Adipose tissue (tissue), 3 donors: ENCODE data around the gene SMYD2. TPM values are rescaled to one million over a fixed set of nuclear protein-coding genes. Genes with fewer than 3 reads are reported as not detected.

Source experiments
- H3K27ac ChIP-seq: one replicate; pipeline ENCODE4 v1.5.1; 2013; ENCODE audit warnings: low read depth, low read length
- WGBS, 3 donors: extraction: QIAGEN DNeasy Blood & Tissue Kit; methylation state at CpG; one replicate each; pipeline ENCODE4 v1.1.7; 2013; 5-methylcytosine and 5-hydroxymethylcytosine counted together
- polyA plus RNA-seq, 3 donors: library from polyadenylated mRNA; stranded (reverse); fragments of 200-250 nt; gene quantifications; one replicate each; pipeline ENCODE4 v1.2.3, GENCODE V29; 2013
- donor health status: healthy with polysubstance abuse.
- donor health status: Bipolar disorder and iron deficiency.
- donor health status: healthy.

The SMYD2 gene
- polyA plus RNA-seq, 3 donors = 14.9 to 23.1 (median 15.6) TPM

GRCh38 chr1:214292322-214292721, 11.4 kb downstream of the SMYD2 start:
- H3K27ac ChIP-seq = no peak overlapping the region
- WGBS, 3 donors = 60 to 91% (median 68%) methylated on average over 3 of the region's 3 CpGs

- 69 to 80% (median 72%) methylated on average over 4 of the region's 4 CpGs for WGBS, 3 donors
- H3K27ac ChIP-seq = no peak overlapping the region
These were observed 15.0 kb downstream of the SMYD2 start for GRCh38 chr1:214295934-214296333.

GRCh38 chr1:214296860-214297745, 16.1 kb downstream of the SMYD2 start:
- WGBS, 3 donors = 76 to 85% (median 79%) methylated on average over 9 of the region's 9 CpGs
- no peak overlapping the region for H3K27ac ChIP-seq

GRCh38 chr1:214300149-214300780, 19.3 kb downstream of the SMYD2 start:
- no peak overlapping the region for H3K27ac ChIP-seq
- 94 to 95% (median 94%) methylated on average over 9 of the region's 9 CpGs for WGBS, 3 donors

- no peak overlapping the region for H3K27ac ChIP-seq
These were observed 20.6 kb downstream of the SMYD2 start for GRCh38 chr1:214301526-214301925.

GRCh38 chr1:214303141-214303930, 22.4 kb downstream of the SMYD2 start:
- 49 to 75% (median 49%) methylated on average over 25 of the region's 25 CpGs for WGBS, 3 donors
- H3K27ac ChIP-seq = no peak overlapping the region

GRCh38 chr1:214305164-214305751, 24.3 kb downstream of the SMYD2 start:
- no peak overlapping the region for H3K27ac ChIP-seq
- WGBS, 3 donors = 86 to 94% (median 93%) methylated on average over 9 of the region's 9 CpGs

GRCh38 chr1:214306269-214306668, 25.3 kb downstream of the SMYD2 start:
- WGBS, 3 donors = 90 to 98% (median 93%) methylated on average over 6 of the region's 6 CpGs

GRCh38 chr1:214310010-214310409, 29.1 kb downstream of the SMYD2 start:
- H3K27ac ChIP-seq = no peak overlapping the region
- 44 to 71% (median 44%) methylated on average over 3 of the region's 3 CpGs for WGBS, 3 donors

More at GRCh38 chr1:214306269-214306668, 25.3 kb downstream of the SMYD2 start:
- H3K27ac ChIP-seq = no peak overlapping the region

GRCh38 chr1:214310777-214311690, 30.1 kb downstream of the SMYD2 start:
- WGBS, 3 donors = 75 to 89% (median 78%) methylated on average over 11 of the region's 11 CpGs
- no peak overlapping the region for H3K27ac ChIP-seq

- WGBS, 3 donors = 91 to 93% (median 92%) methylated on average over 9 to 10 of the region's 10 CpGs
- no peak overlapping the region for H3K27ac ChIP-seq
These were observed 31.6 kb downstream of the SMYD2 start for GRCh38 chr1:214312530-214313051.

- H3K27ac ChIP-seq = no peak overlapping the region
- 87 to 91% (median 89%) methylated on average over 5 of the region's 5 CpGs for WGBS, 3 donors
These were observed 33.4 kb downstream of the SMYD2 start for GRCh38 chr1:214314178-214314843.

- H3K27ac ChIP-seq = no peak overlapping the region
- 83 to 98% (median 93%) methylated on average over 5 of the region's 5 CpGs for WGBS, 3 donors
These were observed 35.6 kb downstream of the SMYD2 start for GRCh38 chr1:214316593-214316992.

GRCh38 chr1:214317300-214317699, 36.3 kb downstream of the SMYD2 start:
- WGBS, 3 donors = 78 to 87% (median 84%) methylated on average over 4 of the region's 4 CpGs
- no peak overlapping the region for H3K27ac ChIP-seq

GRCh38 chr1:214317734-214318133, 36.8 kb downstream of the SMYD2 start:
- WGBS, 3 donors = 80 to 90% (median 82%) methylated on average over 5 of the region's 5 CpGs
- H3K27ac ChIP-seq = no peak overlapping the region

GRCh38 chr1:214318356-214318755, 37.4 kb downstream of the SMYD2 start:
- no peak overlapping the region for H3K27ac ChIP-seq
- 54 to 68% (median 55%) methylated on average over 6 of the region's 6 CpGs for WGBS, 3 donors
